Activated naive CD4-positive, alpha-beta T cell treated with anti-CD3 and anti-CD28 coated beads for 36 hours (primary cell): ENCODE measurements around the gene RAG1. TPM values are rescaled to one million over a fixed set of nuclear protein-coding genes. Genes with fewer than 3 reads are reported as not detected.

Source experiments
- CTCF ChIA-PET: fragments of 350-600 bp; sonication (Branson Sonifier 250); formaldehyde crosslinking; loops from one replicate; lab custom pipeline; 2021; ENCODE audit warnings: antibody characterized with exemption; lab: Charles Lee
- DNase-seq: peaks from one replicate; pipeline ENCODE4 v3.0.0-alpha.2; 2020
- H3K27ac Mint-ChIP-seq: one replicate; pipeline ENCODE4 v1.8.0; 2021; ENCODE audit warnings: mild to moderate bottlenecking, mixed read lengths
- H3K27me3 Mint-ChIP-seq: one replicate; pipeline ENCODE4 v1.8.0; 2021; ENCODE audit warnings: low read depth, mixed read lengths
- H3K36me3 Mint-ChIP-seq: one replicate; pipeline ENCODE4 v1.8.0; 2021; ENCODE audit warnings: low read depth, mixed read lengths
- H3K4me1 Mint-ChIP-seq: one replicate; pipeline ENCODE4 v1.8.0; 2021; ENCODE audit warnings: low read depth, mixed read lengths
- H3K4me3 Mint-ChIP-seq: one replicate; pipeline ENCODE4 v1.8.0; 2021; ENCODE audit warnings: mild to moderate bottlenecking, moderate library complexity, mixed read lengths
- H3K9me3 Mint-ChIP-seq: one replicate; pipeline ENCODE4 v1.8.0; 2021; ENCODE audit warnings: mixed read lengths
- intact Hi-C: fragments of 100-400 bp; cut with micrococcal nuclease; formaldehyde crosslinking; loops from one replicate; pipeline ENCODE4 v1.15.1; 2023
- total RNA-seq, 2 experiments: library from RNA; stranded (reverse); gene quantifications; one replicate each; pipeline ENCODE4 v1.2.3, GENCODE V29; 2021

The RAG1 gene
- total RNA-seq, 2 experiments from 2014 or later: 0.14 to 0.30 TPM

GRCh38 chr11:36566407-36567053 is 1.3 kb upstream of the RAG1 start:
- Mint-ChIP-seq H3K27me3 (peaks cover 34% of the 10 kb centered on the region), H3K36me3 (no peaks in the 10 kb centered on the region), H3K4me1 (peaks cover 2% of the 10 kb centered on the region), H3K27ac (no peak overlapping the region), H3K9me3 (no peaks in the 10 kb centered on the region), H3K4me3 (no peak overlapping the region)
- CTCF ChIA-PET: interaction anchor here (0.6 to 5.8 kb wide), 4 partner anchors 108 to 253 kb away, joined by 3 to 111 read pairs (median 4); no protein-coding TSS in a partner anchor
- no peak for DNase-seq
- intact Hi-C loops: no loop called here

- Mint-ChIP-seq H3K4me3 (no peak overlapping the region), H3K27ac (no peak overlapping the region), H3K9me3 (no peaks in the 10 kb centered on the region), H3K4me1 (peaks cover 2% of the 10 kb centered on the region), H3K27me3 (peaks cover 51% of the 10 kb centered on the region), H3K36me3 (no peaks in the 10 kb centered on the region)
- intact Hi-C loops: no loop called here
- DNase-seq: no peak
- CTCF ChIA-PET: interaction anchor here (0.6 to 1.4 kb wide), 3 partner anchors 19 to 279 kb away, joined by 3 read pairs; no protein-coding TSS in a partner anchor
Measured at GRCh38 chr11:36569095-36569494, 1.3 kb downstream of the RAG1 start.

- Mint-ChIP-seq H3K9me3 (no peaks in the 10 kb centered on the region), H3K36me3 (no peaks in the 10 kb centered on the region), H3K27ac (no peak overlapping the region), H3K4me1 (no peaks in the 10 kb centered on the region), H3K4me3 (no peak overlapping the region), H3K27me3 (peaks cover 30% of the 10 kb centered on the region)
- intact Hi-C loops: no loop called here
- CTCF ChIA-PET: interaction anchor here (2.7 kb wide), 1 partner anchor 10 kb away, joined by 15 read pairs; no protein-coding TSS in a partner anchor
- no peak for DNase-seq
Measured at GRCh38 chr11:36574486-36574885, 6.7 kb downstream of the RAG1 start.

GRCh38 chr11:36577373-36577772 is 9.6 kb downstream of the RAG1 start:
- H3K4me1 Mint-ChIP-seq: no peaks in the 10 kb centered on the region
- no peak overlapping the region for H3K4me3 Mint-ChIP-seq
- intact Hi-C loops: no loop called here
- no peak for DNase-seq
- CTCF ChIA-PET: interaction anchor here (1.3 to 3.3 kb wide), 2 partner anchors 13 to 170 kb away, joined by 4 to 14 read pairs; no protein-coding TSS in a partner anchor
- no peaks in the 10 kb centered on the region for H3K36me3 Mint-ChIP-seq
- peaks cover 9% of the 10 kb centered on the region for H3K27me3 Mint-ChIP-seq
- H3K27ac Mint-ChIP-seq: no peak overlapping the region
- H3K9me3 Mint-ChIP-seq: peaks cover 5% of the 10 kb centered on the region

GRCh38 chr11:36577859-36578258 is 10.1 kb downstream of the RAG1 start:
- peaks cover 5% of the 10 kb centered on the region for H3K27me3 Mint-ChIP-seq
- no peaks in the 10 kb centered on the region for H3K4me1 Mint-ChIP-seq
- H3K27ac Mint-ChIP-seq: no peak overlapping the region
- H3K36me3 Mint-ChIP-seq: no peaks in the 10 kb centered on the region
- H3K9me3 Mint-ChIP-seq: peaks cover 5% of the 10 kb centered on the region
- H3K4me3 Mint-ChIP-seq: no peak overlapping the region
- intact Hi-C loops: no loop called here
- DNase-seq: no peak
- CTCF ChIA-PET: interaction anchor here (1.3 to 3.3 kb wide), 2 partner anchors 14 to 170 kb away, joined by 4 to 14 read pairs; no protein-coding TSS in a partner anchor

- Mint-ChIP-seq H3K27me3 (peaks cover 5% of the 10 kb centered on the region), H3K27ac (no peak overlapping the region), H3K9me3 (peaks cover 5% of the 10 kb centered on the region), H3K4me1 (no peaks in the 10 kb centered on the region), H3K36me3 (no peaks in the 10 kb centered on the region), H3K4me3 (no peak overlapping the region)
- intact Hi-C loops: no loop called here
- CTCF ChIA-PET: interaction anchor here (3.3 kb wide), 1 partner anchor 169 kb away, joined by 14 read pairs; no protein-coding TSS in a partner anchor
- DNase-seq: no peak
Measured at GRCh38 chr11:36578458-36578857, 10.7 kb downstream of the RAG1 start.

- no peaks in the 10 kb centered on the region for H3K36me3 Mint-ChIP-seq
- CTCF ChIA-PET: interaction anchor here (0.6 to 1.2 kb wide), 2 partner anchors 19 to 166 kb away, joined by 3 to 4 read pairs; no protein-coding TSS in a partner anchor
- H3K9me3 Mint-ChIP-seq: peaks cover 5% of the 10 kb centered on the region
- no peak overlapping the region for H3K4me3 Mint-ChIP-seq
- peaks cover 2% of the 10 kb centered on the region for H3K27me3 Mint-ChIP-seq
- H3K27ac Mint-ChIP-seq: no peak overlapping the region
- no peaks in the 10 kb centered on the region for H3K4me1 Mint-ChIP-seq
- intact Hi-C loops: no loop called here
- DNase-seq: no peak
Measured at GRCh38 chr11:36581536-36581935, 13.7 kb downstream of the RAG1 start.

- DNase-seq: no peak
- Mint-ChIP-seq H3K9me3 (peaks cover 5% of the 10 kb centered on the region), H3K27ac (no peak overlapping the region), H3K4me1 (no peaks in the 10 kb centered on the region), H3K4me3 (no peak overlapping the region), H3K36me3 (no peaks in the 10 kb centered on the region), H3K27me3 (peaks cover 2% of the 10 kb centered on the region)
- intact Hi-C loops: no loop called here
- CTCF ChIA-PET: interaction anchor here (1.3 kb wide), 1 partner anchor 19 kb away, joined by 3 read pairs; no protein-coding TSS in a partner anchor
Measured at GRCh38 chr11:36583667-36584066, 15.9 kb downstream of the RAG1 start.

- Mint-ChIP-seq H3K4me3 (no peak overlapping the region), H3K9me3 (peaks cover 5% of the 10 kb centered on the region), H3K36me3 (no peaks in the 10 kb centered on the region), H3K27me3 (peaks cover 8% of the 10 kb centered on the region), H3K4me1 (no peaks in the 10 kb centered on the region), H3K27ac (no peak overlapping the region)
- no peak for DNase-seq
- intact Hi-C loops: no loop called here
- CTCF ChIA-PET: interaction anchor here (0.6 kb wide), 1 partner anchor 92 kb away, joined by 5 read pairs; no protein-coding TSS in a partner anchor
Measured at GRCh38 chr11:36586543-36586942, 18.7 kb downstream of the RAG1 start.

GRCh38 chr11:36588099-36588498 is 20.3 kb downstream of the RAG1 start:
- H3K27me3 Mint-ChIP-seq: peaks cover 13% of the 10 kb centered on the region

GRCh38 chr11:36590513-36590912 is 22.7 kb downstream of the RAG1 start:
- Mint-ChIP-seq H3K36me3 (no peaks in the 10 kb centered on the region), H3K4me1 (peaks cover 5% of the 10 kb centered on the region), H3K27me3 (peaks cover 22% of the 10 kb centered on the region), H3K9me3 (no peaks in the 10 kb centered on the region), H3K4me3 (no peak overlapping the region), H3K27ac (no peak overlapping the region)
- DNase-seq: no peak
- intact Hi-C loops: no loop called here
- CTCF ChIA-PET: interaction anchor here (0.5 kb wide), 1 partner anchor 80 kb away, joined by 3 read pairs; the partner anchor contains the start of gene TRAF6

More at GRCh38 chr11:36588099-36588498, 20.3 kb downstream of the RAG1 start:
- no peaks in the 10 kb centered on the region for H3K9me3 Mint-ChIP-seq
- H3K4me3 Mint-ChIP-seq: no peak overlapping the region
- no peak for DNase-seq
- H3K36me3 Mint-ChIP-seq: no peaks in the 10 kb centered on the region
- intact Hi-C loops: no loop called here
- H3K4me1 Mint-ChIP-seq: no peaks in the 10 kb centered on the region
- CTCF ChIA-PET: interaction anchor here (0.6 kb wide), 1 partner anchor 19 kb away, joined by 3 read pairs; no protein-coding TSS in a partner anchor
- H3K27ac Mint-ChIP-seq: no peak overlapping the region

GRCh38 chr11:36591433-36591832 is 23.6 kb downstream of the RAG1 start:
- intact Hi-C loops: no loop called here
- no peaks in the 10 kb centered on the region for H3K9me3 Mint-ChIP-seq
- H3K4me3 Mint-ChIP-seq: no peak overlapping the region
- H3K27ac Mint-ChIP-seq: no peak overlapping the region
- no peak for DNase-seq
- peaks cover 5% of the 10 kb centered on the region for H3K4me1 Mint-ChIP-seq
- no peaks in the 10 kb centered on the region for H3K36me3 Mint-ChIP-seq
- peaks cover 22% of the 10 kb centered on the region for H3K27me3 Mint-ChIP-seq
- CTCF ChIA-PET: no interaction called here
